Inflammatory macrophage treated with lipopolysaccharide for 4 hours (primary cell): Measurements from ENCODE around the gene OPRL1.

Experiments used
- DNase-seq: peaks from one replicate; pipeline ENCODE4 v3.0.0-alpha.2; 2020

OPRL1 gene

DNA sequence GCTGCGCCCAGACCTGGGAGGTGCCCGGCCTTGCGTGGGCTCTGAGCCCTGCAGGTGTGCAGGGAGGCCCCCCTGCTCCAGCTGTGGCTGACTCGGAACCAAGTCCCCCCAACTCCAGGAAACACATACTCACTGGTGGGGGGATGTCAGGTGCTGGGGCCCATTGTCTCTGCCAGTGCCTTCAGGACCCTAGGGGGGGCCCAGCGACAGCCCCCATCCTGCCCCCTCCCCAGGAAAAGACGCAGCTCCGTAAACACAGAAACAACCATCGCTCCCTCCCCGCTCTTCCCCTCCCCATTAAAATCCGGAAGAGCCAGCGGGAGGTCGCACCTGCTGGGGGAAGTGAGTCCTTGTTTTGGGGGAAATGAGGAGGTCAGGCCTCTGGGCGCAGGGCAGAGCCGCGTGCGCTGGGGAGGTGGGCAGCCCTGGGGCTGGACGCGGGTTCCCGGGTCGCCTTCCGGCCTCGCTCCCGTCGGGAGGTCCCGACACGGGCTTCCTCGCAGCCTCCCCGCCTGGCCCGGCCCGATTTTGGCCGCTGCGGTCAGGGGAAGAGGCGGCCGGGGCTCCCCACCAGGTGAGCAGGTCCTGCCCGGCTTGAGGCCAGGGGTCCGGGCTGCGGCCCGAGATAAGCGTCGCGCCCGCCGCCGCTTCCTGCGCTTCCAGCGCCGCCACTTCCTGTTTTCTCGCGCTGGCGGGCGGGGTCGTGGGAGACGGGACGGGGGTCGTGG, 37.7 kb upstream of the OPRL1 start:
- DNase-seq: peak; percentile 13

DNA sequence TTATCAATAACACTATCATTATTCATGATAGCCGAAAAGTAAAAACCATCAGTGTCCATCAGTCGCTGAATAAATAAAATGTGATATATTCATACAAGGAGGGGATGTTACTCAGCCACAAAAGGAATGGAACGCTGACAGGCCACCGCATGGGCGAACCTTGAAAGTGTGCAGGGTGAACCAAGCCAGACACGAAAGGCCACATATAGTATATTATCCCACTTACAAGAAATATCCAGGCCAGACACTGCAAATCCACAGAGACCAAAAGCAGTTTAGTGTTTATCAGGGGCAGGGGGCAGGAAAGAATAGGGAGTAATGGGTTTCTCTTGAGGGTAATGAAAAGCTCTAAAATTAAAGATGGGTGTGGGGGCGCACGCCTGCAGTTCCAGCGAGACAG, 36.1 kb upstream of the OPRL1 start:
- DNase-seq: no peak

DNA sequence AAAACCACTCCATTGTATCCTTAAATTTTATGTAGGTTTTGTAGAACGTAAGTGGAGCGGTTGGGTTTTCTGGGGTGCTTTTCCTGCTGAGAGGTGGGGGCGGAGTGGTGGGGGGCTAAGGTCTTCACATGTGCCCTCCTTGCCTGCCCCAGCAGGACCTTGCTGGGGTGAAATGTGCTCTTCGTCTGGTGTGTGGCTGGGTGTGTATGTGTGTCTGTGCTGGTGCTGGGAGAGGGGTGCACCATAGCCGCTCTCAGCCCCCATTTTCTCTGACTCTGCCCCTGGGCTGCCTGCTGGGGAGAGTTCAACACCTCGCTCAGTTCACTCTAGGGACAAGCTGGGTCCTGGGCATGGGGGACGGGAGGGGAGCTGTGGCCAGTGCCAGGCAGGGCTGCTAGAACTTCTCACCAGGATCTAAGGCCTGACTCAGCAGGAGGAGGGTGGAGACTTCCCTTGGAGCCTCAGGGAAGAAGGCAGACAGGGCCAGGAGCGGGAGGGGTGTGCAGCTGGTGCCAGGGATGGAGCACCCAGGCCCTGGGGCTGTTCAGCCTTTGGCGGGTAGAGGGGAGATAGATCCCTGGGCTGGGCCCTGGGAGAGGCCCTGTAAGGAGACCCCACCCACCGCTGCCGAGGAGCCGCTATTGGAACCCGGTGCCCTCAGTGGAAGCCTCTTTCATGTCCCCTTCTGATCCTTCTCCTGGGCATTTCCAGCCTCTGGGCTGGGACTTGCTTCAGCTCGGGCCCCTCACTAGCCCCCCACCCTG, 35.2 kb upstream of the OPRL1 start:
- no peak for DNase-seq

DNA sequence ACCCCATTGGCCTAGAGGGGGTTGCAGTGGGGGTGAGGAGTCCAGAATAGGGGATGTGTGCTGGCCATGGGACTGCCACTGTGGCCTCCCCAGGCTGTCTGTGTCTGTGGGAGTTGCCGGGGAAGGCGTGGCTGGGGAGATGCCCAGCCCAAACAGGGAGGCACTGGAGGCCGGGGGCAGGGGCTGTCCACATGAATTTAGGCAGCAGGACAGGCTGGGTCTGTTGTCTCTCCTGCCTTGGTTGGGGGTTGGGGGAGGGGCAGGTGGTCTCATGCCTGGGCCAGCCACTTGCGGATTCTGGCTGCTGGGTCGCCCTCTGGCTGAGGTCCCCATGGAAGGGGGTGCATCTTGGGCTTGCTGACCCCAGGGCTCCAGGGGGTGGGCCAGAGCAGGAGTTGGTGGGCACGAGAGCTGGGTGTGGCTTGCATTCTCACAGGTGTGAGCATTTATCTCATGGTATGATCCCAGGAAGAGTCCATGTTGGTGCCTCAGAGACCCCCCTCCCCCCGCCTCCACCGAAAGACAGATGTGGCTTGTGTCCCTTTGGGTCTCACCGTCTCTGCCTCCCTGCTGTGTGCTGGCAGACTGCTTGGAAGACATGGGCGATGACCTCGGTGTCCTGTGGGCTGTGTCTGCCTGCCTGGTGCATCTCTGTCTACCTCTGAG, 34.4 kb upstream of the OPRL1 start:
- DNase-seq: no peak

DNA sequence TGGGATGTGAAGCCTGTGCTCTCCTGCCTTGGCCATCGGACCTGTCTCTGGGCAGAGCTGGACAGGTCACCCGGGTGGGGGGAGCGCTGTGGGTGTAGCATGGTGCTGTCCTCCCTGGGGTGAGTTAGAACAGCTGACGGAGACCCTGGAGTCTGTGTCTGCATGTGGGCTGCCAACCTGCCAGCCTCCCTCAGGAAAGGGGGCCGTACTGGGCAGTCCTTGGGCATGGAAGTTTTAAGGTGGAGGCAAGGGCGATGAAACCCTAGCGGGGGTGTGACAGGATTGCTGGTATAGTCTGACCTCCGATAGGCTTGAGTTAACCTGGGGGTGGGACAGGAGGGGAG, 32.9 kb upstream of the OPRL1 start:
- DNase-seq: no peak

DNA sequence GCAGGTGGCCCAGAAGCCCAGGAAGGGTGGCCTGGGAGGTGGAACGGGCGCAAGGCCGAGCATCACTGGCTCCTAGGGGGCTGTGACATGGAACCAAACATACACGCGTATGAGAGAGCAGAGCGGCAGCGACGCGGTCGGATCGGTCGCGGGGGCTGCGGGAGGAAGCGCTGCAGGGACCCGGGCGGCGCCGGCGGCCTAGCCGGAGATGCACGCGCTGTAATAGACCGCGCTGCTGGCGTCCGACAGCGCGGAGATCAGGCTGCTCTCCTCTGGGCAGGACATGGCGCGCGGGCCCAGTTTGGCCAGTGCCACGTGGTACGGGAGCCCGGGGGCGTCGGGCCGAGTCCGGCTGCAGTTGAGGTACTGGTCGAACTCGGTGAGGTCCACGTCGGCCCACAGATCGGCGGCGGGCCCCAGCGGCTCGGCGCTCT, 31.9 kb upstream of the OPRL1 start:
- DNase-seq: no peak

DNA sequence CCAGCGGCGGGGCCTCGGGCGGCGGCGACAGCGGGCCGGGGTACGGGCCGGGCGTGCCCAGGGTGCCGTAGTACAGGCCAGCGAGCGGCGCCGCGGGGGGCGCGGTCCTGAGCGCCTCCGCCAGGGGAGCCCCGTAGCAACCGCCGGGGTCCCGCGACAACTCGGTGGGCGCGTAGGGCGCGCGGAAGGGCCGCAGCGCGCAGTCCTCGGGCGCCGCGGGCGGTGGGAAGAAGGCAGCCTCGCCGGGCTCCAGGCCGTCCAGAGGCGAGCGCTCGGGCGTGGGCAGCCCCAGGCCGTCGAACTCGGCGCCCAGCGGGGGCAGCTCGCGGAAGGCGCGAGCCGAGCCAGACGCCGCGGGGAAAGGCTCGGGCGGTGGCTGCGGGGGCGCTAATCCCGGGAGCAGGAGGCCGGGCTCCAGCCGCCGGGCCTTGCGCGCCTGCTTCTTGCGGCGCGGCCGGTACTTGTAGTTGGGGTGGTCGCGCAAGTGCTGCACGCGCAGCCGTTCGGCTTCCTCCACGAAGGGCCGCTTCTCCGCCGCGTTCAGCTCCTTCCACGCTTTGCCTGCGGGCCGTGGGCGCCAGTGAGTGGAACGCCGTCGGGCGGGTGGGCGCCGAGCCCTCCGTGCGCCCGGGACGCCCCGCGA, 31.4 kb upstream of the OPRL1 start:
- DNase-seq: no peak

DNA sequence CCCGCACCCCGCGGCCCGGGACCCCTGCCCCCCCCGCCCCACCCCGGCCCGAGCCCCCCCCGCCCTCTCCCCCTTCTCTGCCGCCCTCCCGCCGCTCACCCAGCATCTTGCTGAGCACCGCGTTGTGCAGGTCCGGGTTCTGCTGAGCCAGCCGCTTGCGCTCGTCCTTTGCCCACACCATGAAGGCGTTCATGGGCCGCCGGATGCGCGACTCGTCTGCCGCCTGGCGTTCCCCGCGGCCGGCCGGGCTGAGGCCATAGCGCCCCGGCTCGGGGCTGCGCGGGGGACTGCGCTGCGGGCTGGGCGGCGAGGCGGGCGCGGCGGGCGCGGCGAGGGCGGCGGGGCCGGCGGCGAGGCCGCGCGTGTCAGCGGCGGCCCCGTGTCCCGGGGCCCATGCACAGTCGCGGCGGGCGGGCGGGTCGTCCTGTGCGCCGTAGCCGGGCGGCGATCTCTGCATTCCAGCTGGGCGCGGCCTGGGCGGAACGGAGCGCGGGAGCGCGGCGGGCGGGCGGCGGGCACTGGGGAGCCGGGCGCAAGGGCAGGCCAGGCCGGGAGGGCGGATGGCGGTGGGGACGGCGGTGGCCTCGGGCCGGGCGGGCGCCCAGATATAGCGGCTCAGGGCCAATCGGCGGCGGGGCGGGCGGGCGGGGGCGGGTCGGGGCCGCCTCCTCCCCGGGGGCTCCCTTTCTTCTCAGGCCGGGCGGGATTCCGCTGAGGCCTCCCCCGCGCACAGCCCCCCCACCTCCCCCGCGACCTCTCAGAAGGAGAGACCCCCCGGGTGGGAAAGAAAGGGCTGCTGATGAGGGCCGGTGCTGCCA, 30.6 kb upstream of the OPRL1 start, which contains the start of gene SOX18:
Gene SOX18, minus strand, starts transcription at position 580 of the 818 bp plus-strand sequence. Its CDS starts 123 bp downstream, at position 457.
- peak; percentile 15 for DNase-seq

DNA sequence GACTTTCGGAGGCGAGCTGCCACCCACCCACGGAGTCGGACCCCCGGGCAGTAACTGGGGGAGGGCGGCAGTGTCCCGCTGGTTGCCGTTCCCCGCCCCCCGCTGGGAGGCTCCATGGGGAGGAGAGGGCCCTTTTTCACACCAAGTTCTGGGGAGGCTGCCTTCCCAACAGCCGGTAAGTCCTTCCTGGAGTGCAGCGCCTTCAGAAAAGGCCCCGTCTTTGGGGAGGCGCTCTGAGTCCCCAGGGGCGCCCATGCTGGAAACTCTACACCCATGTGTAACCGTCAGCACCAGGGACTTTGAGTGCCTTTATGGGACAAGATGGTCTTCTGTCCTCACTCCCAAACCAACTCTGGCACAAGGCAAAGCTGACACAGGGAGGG, 30.0 kb upstream of the OPRL1 start:
- DNase-seq: no peak

DNA sequence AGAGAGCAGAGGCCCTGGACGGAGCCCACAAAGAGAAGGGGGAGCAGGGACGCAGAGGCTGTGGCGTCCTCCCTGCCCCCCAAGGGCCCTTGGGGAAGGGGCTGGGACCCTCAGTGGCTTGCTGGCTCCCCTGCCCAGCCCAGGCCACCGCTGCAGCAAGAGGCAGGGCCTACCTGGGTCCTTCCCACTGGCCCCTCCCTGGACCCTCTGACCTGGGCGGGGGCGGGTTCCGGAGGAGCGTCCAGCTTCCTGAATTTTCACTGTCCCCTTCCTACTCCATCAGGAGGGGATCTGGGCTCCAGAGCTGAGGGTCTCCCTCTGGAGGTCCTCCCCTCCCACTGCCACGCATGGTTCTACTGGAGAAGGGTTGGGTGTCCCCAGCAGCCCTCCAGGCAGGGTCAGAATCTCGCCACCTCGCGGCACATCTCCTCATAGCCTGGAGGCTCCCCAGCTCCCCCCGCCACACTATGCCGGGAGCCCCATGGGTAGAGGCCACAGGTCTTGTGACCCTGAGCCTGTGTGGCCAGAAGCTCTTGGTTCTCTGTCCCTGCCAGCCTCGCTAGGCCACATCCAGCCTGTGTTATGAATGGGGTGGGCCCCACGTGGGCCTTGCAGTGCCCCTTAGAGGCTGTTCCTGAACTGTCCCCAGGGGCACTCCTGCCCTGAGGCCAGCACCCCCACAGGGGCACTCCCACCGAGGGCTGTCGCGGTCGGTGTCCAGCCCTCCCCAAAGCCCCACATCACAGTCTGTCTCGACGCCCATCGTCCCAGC, 29.4 kb upstream of the OPRL1 start:
- no peak for DNase-seq

DNA sequence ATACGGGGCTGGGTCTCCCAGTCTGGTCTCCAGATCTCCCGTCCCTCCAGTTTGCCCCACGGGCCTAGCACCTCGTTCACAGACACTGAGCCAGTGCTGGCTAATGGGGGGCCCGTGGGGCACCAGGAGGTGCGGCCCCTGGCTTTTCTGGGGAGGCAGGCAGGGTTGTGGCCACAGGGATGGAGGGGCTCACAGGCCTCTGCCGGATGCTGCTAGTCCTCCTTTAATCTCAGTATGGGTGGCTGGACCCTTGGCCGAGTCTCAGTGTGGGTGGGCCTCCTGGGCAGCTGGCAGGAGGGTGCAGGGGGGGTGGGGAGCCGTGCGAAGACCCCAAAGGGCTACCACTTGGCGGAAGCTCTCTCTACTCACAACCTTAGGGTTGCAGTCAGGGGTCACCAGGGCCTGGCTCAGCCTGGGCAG, 28.8 kb upstream of the OPRL1 start:
- no peak for DNase-seq

DNA sequence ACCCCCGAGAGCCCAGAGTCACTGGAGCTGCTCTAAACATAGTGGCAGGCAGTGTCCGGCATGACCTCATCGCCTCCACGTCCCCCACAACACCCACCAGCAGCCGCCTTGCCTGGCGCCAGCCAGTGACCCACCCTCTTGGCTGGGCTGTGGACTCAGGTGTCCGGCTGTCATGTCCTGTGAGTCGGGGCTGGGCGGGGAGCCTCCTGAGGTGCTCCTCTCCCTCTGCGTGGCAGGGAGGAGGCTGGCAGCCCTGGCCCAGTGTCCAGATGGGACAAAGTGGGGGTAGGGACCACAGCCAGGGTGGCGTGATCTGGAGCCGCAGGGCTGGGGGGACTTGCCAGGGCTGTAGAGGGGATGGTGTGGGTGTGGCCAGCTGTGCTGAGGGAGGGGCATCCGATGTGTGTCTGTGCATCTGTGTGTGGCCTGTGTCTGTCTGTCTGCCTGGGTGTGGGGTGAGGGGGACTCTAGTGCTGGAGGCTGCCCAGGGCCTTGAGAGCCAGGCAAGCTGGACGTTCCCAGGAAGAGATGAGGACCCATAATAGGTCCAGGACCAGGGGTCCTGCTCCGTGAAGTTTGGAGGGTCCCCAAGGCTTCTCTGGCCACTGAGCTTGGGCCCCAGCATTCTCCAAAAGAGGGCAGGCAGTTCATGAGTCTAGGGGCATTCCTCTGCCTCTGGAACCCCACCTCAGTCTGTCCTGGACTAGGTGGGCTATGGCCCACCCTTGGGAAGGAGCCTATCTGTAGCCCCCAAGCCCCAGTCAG, 28.1 kb upstream of the OPRL1 start:
- no peak for DNase-seq

DNA sequence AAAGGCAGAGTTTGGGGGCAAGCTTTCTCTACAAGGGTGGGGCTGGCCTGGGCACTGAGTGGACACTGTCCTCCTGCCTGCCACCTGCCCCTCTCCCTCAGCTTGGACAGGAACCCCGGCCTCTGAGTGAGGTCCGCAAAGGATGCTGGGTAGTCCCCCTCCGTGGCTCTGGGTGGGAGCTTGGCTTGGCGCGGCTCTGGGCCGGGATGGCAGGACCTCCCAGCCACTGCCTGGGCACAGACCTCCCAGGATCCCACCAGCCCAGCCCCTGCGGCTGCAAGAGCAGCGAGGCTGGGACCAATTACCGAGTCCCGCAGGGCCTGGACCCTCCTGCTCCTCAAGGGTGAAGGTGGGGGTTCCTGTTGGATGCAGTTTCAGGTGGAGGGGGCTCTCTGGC, 27.6 kb upstream of the OPRL1 start:
- no peak for DNase-seq

DNA sequence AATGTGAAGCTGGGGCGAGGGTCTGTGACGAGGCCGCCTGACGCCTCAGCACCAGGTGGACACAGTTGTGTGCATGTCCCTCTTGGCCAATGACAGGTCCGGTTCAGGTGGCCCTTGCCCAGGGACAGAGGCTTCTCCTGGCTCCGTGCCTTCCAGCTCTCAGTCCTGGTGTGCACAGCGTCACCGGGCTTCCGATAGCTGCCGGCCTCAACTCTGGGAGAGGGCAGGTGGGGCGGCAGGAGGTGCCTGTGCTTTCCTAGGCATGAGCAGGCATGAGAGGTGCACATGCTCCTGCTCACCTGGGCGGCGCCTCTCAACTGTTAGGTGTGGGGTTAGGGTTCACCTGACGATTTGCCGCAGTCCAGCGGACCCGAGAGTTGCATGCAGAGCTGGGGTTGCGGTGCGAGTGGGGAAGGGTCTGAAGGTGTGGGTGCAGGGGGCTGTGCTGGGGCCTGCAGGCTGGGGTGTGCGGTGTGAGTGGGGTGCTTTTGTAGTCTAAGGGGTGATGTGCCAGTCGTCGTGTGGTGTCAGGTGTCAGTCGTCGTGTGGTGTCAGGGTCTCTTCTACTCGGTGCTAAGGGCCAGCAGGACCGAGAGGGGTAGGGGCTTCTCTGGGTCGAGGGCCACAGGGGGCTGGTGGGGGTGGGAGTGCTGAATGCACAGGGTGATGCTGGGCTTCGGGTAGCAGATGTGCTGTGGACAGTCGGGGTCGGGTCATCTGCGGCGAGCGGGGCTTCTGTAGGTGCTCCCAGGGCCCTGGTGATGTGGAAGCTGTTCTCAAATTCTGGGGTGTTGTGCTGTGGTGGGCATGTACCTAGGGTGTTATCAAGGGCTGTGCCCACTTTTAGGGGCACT, 26.7 kb upstream of the OPRL1 start:
- no peak for DNase-seq

DNA sequence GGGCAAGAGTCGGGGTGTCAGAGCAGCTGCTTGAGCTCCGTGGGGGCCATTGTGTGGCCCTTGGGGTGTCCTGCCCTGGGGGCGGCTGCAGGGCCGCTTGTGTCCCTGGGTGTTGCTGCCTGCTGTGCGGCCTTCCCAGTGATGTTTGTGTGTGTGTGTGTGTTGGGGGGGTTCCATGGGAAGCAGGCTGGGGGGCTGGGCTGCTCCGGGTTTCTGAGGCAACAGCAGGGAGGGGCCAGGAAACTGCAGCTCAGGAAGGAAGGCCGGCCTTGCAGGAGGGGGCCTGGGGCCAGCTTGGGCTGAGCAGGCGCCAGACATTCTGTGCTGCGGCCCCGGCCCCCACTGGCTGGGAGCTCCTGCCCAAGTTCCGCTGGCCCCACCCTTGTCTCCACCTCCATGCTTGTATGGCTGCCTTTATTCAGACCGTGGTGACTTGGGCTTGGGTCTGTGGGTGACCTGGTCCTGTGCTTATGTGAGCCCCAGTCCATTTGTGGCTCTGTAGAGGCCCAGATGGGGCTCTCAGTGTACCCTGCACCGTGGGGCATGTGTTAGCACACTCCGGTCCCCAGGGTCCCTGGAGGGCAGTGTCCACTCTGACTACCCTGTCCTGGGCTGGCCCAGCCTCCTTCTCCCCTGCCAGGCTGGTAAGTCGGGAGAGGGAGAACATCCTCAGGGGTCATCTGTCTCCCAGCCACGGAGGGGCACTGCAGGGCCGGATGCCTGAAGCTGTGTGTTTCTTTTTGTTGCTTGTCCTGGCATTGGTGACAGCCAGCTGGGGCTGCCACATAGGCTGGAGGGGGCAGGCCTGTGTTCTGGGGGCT, 25.8 kb upstream of the OPRL1 start:
- peak; percentile 19 for DNase-seq

DNA sequence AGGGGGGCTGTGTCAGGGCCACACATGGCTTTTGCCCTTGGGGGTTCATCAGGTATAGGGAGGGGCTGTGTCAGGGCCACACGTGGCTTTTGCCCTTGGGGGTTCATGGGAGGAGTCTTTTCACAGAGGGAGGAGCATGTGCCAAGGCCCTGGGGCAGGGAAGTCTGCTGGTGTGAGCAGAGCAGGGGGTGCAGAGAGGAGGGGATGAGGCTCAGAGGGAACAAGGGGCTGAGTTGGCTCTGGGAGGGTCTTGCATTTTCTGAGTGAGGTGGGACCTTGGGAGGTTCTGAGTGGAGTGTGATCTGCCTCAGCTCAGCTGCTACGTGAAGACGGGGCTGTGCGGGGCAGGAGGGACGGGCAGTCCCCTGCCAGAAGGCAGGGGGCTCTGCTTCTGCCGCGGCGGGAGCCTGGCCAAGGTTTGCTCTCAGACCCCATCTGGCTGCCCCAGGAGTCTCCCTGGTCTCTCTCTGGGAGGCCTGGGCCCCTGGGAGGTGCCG, 24.4 kb upstream of the OPRL1 start:
- DNase-seq: no peak

DNA sequence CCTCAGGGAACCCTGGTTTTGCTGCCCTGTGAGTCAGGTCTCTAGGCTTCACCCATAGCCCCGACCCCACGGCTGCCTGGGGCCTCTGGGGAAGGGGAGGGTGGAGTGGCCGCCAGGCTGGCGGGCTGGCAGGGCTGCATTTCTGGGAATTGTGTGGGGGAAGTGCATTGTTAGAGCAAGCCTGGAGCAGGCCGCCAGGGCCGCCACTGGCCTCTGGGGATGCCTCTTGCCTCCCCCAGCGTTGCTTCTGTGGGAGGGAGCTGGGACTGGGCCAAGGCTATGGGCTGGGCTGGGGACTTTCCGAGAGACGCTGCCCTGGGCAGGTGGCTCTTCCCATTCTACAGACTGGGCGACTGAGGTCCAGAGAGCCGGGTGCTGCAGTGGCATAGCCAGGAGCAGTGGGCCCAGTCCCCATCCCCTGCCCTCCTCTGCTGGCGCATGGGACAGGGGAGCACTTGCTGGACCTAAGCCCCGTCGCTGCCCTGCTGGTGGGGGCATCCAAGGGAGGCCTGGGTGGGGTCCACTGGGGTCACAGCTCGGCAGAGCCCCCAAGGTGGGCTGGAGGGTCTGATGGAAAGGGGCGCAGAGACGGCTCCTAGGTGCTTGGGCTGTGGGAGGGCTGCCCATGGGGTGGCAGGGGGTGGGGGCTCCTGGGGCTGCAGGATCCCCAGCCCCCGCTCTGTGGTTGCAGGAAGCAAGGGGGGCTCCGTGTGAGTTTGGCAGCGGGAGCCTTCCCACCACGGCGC, 23.8 kb upstream of the OPRL1 start:
- no peak for DNase-seq

DNA sequence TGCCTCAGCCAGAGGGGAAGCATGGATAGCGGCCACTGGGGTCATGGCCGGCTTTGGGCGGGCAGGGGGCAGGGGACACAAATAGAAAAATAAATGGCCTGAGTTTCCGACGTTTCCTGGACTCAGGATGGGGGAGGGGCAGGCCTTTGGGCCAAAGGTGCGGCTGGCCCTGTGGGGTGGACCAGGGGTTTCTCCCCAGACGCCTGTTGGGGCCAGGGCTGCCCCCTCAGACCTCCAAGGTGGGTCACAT, 23.3 kb upstream of the OPRL1 start:
- no peak for DNase-seq
